ENCODE data around the gene CENPM.

CENPM gene

GRCh38 chr22:41933411-41934177 is 13.4 kb downstream of the CENPM start:
- Histone ChIP-seq H3K36me3 (ENCODE audit: insufficient read depth, low read length) (peaks cover 11% of the 10 kb centered on the region; the same call in 1 of the 2 replicates), H3K4me2 (ENCODE audit: low read depth, low read length, poor library complexity, severe bottlenecking) (no peak overlapping the region), H3K4me1 (ENCODE audit: insufficient read depth, low read length, poor library complexity, severe bottlenecking) (no peaks in the 10 kb centered on the region), H3K9ac (ENCODE audit: low read depth, low read length, poor library complexity, severe bottlenecking) (no peak overlapping the region), H3K27me3 (ENCODE audit: insufficient read depth, low read length, poor library complexity, severe bottlenecking) (no peaks in the 10 kb centered on the region), H3K9me3 (ENCODE audit: insufficient read depth, low read depth, low read length) (no peaks in the 10 kb centered on the region), H3K4me3 (ENCODE audit: low read length, poor library complexity, severe bottlenecking) (no peak overlapping the region), H3F3A (ENCODE audit: low read depth) (no peaks in the 10 kb centered on the region), H3K79me2 (ENCODE audit: insufficient read depth, low read length) (peaks cover 1% of the 10 kb centered on the region; the same call in 1 of the 2 replicates), H3K9me2 (replicated peaks; ENCODE audit: low read depth, low read length) (no peaks in the 10 kb centered on the region), H4K20me1 (ENCODE audit: insufficient read depth, low read length, poor library complexity, severe bottlenecking) (no peaks in the 10 kb centered on the region), H2AFZ (ENCODE audit: low read length) (no peak overlapping the region)
- TF ChIP-seq EZH2phosphoT487 (IDR thresholded peaks at IDR 0.05; ENCODE audit: borderline replicate concordance) (no peak), CTCF (conservative IDR thresholded peaks at IDR 0.05; ENCODE audit: low read length) (no peak)

DNA sequence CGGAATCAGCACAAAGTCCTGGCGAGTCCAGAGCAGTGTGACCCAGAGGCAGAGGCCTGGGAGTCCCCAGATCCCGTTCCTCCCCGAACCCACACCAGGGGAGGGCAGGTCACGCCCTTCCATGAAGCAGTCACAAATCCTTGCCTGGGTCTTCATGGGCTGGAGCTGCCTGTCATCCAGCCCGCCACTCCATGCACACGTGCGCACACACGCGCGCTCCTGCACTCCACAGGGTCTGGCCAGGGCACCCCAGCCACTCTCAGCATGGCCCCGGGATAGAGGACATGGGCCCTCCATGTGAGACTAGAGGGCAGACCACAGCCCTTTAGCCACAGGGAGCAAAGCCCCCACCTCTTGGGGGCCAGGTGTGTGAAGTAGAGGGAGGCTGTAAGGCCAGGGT is 14.6 kb downstream of the CENPM start:
- Histone ChIP-seq H3K36me3 (ENCODE audit: insufficient read depth, low read length) (peaks cover 6% of the 10 kb centered on the region; the same call in 1 of the 2 replicates), H3K79me2 (ENCODE audit: insufficient read depth, low read length) (no peaks in the 10 kb centered on the region), H3K4me2 (ENCODE audit: low read depth, low read length, poor library complexity, severe bottlenecking) (no peak overlapping the region), H4K20me1 (ENCODE audit: insufficient read depth, low read length, poor library complexity, severe bottlenecking) (no peaks in the 10 kb centered on the region), H3K9me2 (replicated peaks; ENCODE audit: low read depth, low read length) (no peaks in the 10 kb centered on the region), H3K9ac (ENCODE audit: low read depth, low read length, poor library complexity, severe bottlenecking) (no peak overlapping the region), H3K4me3 (ENCODE audit: low read length, poor library complexity, severe bottlenecking) (no peak overlapping the region), H2AFZ (ENCODE audit: low read length) (no peak overlapping the region), H3K27me3 (ENCODE audit: insufficient read depth, low read length, poor library complexity, severe bottlenecking) (no peaks in the 10 kb centered on the region), H3K4me1 (ENCODE audit: insufficient read depth, low read length, poor library complexity, severe bottlenecking) (no peaks in the 10 kb centered on the region), H3K9me3 (ENCODE audit: insufficient read depth, low read depth, low read length) (no peaks in the 10 kb centered on the region), H3F3A (ENCODE audit: low read depth) (no peaks in the 10 kb centered on the region)
- TF ChIP-seq EZH2phosphoT487 (IDR thresholded peaks at IDR 0.05; ENCODE audit: borderline replicate concordance): no peak
- no peak for TF ChIP-seq CTCF (conservative IDR thresholded peaks at IDR 0.05; ENCODE audit: low read length)

GRCh38 chr22:41931701-41932269 is 15.2 kb downstream of the CENPM start:
- H4K20me1 ChIP-seq (ENCODE audit: insufficient read depth, low read length, poor library complexity, severe bottlenecking): no peaks in the 10 kb centered on the region
- no peaks in the 10 kb centered on the region for H3K4me1 ChIP-seq (ENCODE audit: insufficient read depth, low read length, poor library complexity, severe bottlenecking)
- H3F3A ChIP-seq (ENCODE audit: low read depth): no peaks in the 10 kb centered on the region
- H3K9me3 ChIP-seq (ENCODE audit: insufficient read depth, low read depth, low read length): no peaks in the 10 kb centered on the region
- no peak overlapping the region for H3K4me3 ChIP-seq (ENCODE audit: low read length, poor library complexity, severe bottlenecking)
- H2AFZ ChIP-seq (ENCODE audit: low read length): no peak overlapping the region
- TF ChIP-seq CTCF (conservative IDR thresholded peaks at IDR 0.05; ENCODE audit: low read length) (no peak), EZH2phosphoT487 (IDR thresholded peaks at IDR 0.05; ENCODE audit: borderline replicate concordance) (no peak)
- peaks cover under 1% of the 10 kb centered on the region; the same call in 1 of the 2 replicates for H3K36me3 ChIP-seq (ENCODE audit: insufficient read depth, low read length)
- no peaks in the 10 kb centered on the region for H3K9me2 ChIP-seq (replicated peaks; ENCODE audit: low read depth, low read length)
- no peaks in the 10 kb centered on the region for H3K79me2 ChIP-seq (ENCODE audit: insufficient read depth, low read length)
- H3K27me3 ChIP-seq (ENCODE audit: insufficient read depth, low read length, poor library complexity, severe bottlenecking): no peaks in the 10 kb centered on the region
- H3K9ac ChIP-seq (ENCODE audit: low read depth, low read length, poor library complexity, severe bottlenecking): no peak overlapping the region
- no peak overlapping the region for H3K4me2 ChIP-seq (ENCODE audit: low read depth, low read length, poor library complexity, severe bottlenecking)
